Activated CD4-positive, alpha-beta memory T cell treated with anti-CD3 and anti-CD28 coated beads, Interleukin-2, amount 10 ng/mL, durations not matched to agents 7 days and 5 days (primary cell): Measurements from ENCODE around the gene GID4. TPM values are rescaled to one million over a fixed set of nuclear protein-coding genes. Genes with fewer than 3 reads are reported as not detected.

Experiments
- CTCF ChIA-PET: fragments of 350-600 bp; sonication (Branson Sonifier 250); formaldehyde crosslinking; loops from one replicate; lab custom pipeline; 2021; ENCODE audit warnings: antibody characterized with exemption, inconsistent platforms; lab: Charles Lee
- POLR2A ChIA-PET: fragments of 350-600 bp; sonication (Branson Sonifier 250); formaldehyde crosslinking; loops from one replicate; lab custom pipeline; 2021; ENCODE audit warnings: antibody characterized with exemption; lab: Charles Lee
- DNase-seq: peaks from one replicate; pipeline ENCODE4 v3.0.0-alpha.2; 2020
- H3K27ac Mint-ChIP-seq: one replicate; pipeline ENCODE4 v1.8.0; 2021; ENCODE audit warnings: mild to moderate bottlenecking, mixed read lengths
- H3K27me3 Mint-ChIP-seq: one replicate; pipeline ENCODE4 v1.8.0; 2021; ENCODE audit warnings: mixed read lengths
- H3K36me3 Mint-ChIP-seq: one replicate; pipeline ENCODE4 v1.8.0; 2021; ENCODE audit warnings: low read depth, mixed read lengths
- H3K4me1 Mint-ChIP-seq: one replicate; pipeline ENCODE4 v1.8.0; 2021; ENCODE audit warnings: mixed read lengths
- H3K4me3 Mint-ChIP-seq: one replicate; pipeline ENCODE4 v1.8.0; 2021; ENCODE audit warnings: mild to moderate bottlenecking, mixed read lengths
- H3K9me3 Mint-ChIP-seq: one replicate; pipeline ENCODE4 v1.8.0; 2021; ENCODE audit warnings: mixed read lengths
- total RNA-seq, 2 experiments: library from RNA; stranded (reverse); gene quantifications; one replicate each; pipeline ENCODE4 v1.2.3, GENCODE V29; 2021

The GID4 gene
- total RNA-seq, 2 experiments from 2014 or later = 9.3 to 10.2 TPM

DNA sequence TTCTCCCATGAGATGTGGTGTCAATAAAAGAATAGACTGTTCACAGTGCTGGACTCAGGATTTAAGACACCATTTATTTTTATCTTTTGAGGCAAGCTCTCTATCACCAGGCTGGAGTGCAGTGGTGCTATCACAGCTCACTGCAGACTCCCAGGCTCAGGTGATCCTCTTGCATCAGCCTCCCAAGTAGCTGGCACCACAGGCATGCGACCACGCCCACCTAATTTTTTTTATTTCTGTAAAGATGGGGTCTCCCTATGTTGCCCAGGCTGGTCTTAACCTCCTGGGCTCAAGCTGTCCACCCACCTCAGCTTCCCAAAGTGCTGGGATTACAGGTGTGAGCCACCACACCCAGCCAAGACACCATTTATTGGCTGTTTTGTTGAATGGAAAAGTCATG is 29.9 kb downstream of the GID4 start:
- H3K9me3 Mint-ChIP-seq = no peaks in the 10 kb centered on the region
- H3K27ac Mint-ChIP-seq = no peak overlapping the region
- no peak for DNase-seq
- POLR2A ChIA-PET = no interaction called here
- H3K4me3 Mint-ChIP-seq = no peak overlapping the region
- peaks cover 8% of the 10 kb centered on the region for H3K27me3 Mint-ChIP-seq
- peaks cover 8% of the 10 kb centered on the region for H3K4me1 Mint-ChIP-seq
- CTCF ChIA-PET = interaction anchor here (0.6 kb wide), 1 partner anchor 184 kb away, joined by 3 read pairs; no protein-coding TSS in a partner anchor
- H3K36me3 Mint-ChIP-seq = peaks cover 6% of the 10 kb centered on the region

GRCh38 chr17:18070861-18071340 is 31.7 kb downstream of the GID4 start:
- Mint-ChIP-seq H3K9me3 (no peaks in the 10 kb centered on the region), H3K27me3 (peaks cover 13% of the 10 kb centered on the region), H3K4me1 (peaks cover 8% of the 10 kb centered on the region), H3K27ac (no peak overlapping the region), H3K36me3 (no peaks in the 10 kb centered on the region), H3K4me3 (no peak overlapping the region)
- POLR2A ChIA-PET = interaction anchor here (0.7 kb wide), 1 partner anchor 21 kb away, joined by 3 read pairs; no protein-coding TSS in a partner anchor
- no peak for DNase-seq
- CTCF ChIA-PET = interaction anchor here (0.5 kb wide), 1 partner anchor 22 kb away, joined by 3 read pairs; no protein-coding TSS in a partner anchor

DNA sequence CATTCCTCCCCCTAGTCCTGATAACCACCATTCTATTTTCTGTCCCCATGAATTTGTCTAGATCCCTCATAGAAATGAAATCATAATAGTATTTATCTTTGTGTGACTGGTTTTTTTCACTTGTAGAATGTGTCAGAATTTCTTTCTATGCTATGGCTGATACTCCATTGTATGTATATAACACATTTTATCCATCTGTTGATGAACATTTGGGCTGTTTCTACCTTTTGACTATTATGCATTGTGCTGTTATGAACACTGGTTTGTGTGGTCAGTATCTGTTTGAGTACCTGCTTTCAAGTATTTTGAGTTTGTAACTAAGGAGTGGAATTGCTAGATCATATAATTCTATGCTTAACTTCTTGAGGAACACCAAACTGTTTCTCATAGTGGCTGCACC is 32.5 kb downstream of the GID4 start:
- Mint-ChIP-seq H3K36me3 (no peaks in the 10 kb centered on the region), H3K9me3 (no peaks in the 10 kb centered on the region), H3K4me1 (peaks cover 8% of the 10 kb centered on the region), H3K4me3 (no peak overlapping the region), H3K27ac (no peak overlapping the region), H3K27me3 (peaks cover 16% of the 10 kb centered on the region)
- ChIA-PET POLR2A (no interaction called here), CTCF (interaction anchor here (0.7 kb wide), 1 partner anchor 29 kb away, joined by 3 read pairs; no protein-coding TSS in a partner anchor)
- no peak for DNase-seq

DNA sequence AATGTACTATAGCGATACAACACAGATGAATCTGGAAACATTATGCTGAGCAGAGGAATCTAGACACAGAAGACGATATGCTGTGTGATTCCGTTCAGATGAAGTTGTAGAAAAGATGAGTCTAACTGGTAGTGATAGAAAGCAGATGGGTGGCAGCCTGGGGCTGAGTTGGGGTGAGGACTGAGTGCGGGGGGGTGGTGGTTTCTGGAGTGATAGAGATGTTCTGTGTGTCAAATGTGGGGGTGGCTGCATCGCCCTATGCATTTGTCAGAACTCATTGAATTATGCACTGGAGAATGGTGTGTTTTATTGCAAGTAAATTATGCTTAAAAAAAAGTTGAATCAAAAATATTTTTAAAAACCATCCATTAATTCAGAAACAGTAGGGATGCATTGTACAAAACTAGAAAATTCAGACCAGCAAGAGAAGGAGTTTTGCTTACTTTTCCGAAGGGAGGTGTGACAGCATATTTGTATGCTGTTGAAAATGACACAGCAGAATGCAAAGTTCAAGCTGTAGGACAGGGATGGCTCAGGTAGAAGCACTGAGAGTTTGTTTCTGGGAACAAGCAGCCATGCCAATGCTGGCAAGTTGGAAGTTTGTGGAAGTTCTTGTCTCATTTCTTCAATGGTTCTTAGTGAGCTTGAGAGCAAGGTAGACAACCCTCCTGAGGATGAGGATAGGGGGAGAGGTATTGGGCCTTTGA is 35.5 kb downstream of the GID4 start:
- POLR2A ChIA-PET = no interaction called here
- Mint-ChIP-seq H3K36me3 (no peaks in the 10 kb centered on the region), H3K27me3 (peaks cover 22% of the 10 kb centered on the region), H3K4me3 (no peak overlapping the region), H3K27ac (no peak overlapping the region), H3K4me1 (peaks cover 8% of the 10 kb centered on the region), H3K9me3 (no peaks in the 10 kb centered on the region)
- CTCF ChIA-PET = no interaction called here
- DNase-seq = no peak

DNA sequence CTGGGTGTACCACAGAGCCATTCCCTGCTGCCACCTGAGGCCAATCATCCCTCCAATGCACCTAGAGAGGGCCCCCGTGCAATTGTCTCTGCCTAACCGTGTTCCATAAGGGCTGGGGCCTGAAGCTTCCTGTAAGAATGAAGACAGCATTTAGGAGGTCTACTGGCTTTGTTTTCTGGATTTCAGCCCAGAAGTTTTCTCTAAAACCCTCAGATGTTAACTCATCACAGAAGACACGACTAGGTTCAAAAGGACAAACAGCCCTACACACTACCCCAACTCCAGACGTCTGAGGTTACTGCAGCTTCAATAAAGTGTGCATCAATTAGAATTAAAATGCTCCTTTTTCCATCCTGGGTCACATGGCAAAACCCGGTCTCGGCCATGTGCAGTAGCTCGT is 37.7 kb downstream of the GID4 start:
- CTCF ChIA-PET = no interaction called here
- Mint-ChIP-seq H3K36me3 (no peaks in the 10 kb centered on the region), H3K4me1 (peaks cover 1% of the 10 kb centered on the region), H3K4me3 (no peak overlapping the region), H3K9me3 (no peaks in the 10 kb centered on the region), H3K27me3 (peaks cover 16% of the 10 kb centered on the region), H3K27ac (no peak overlapping the region)
- DNase-seq = no peak
- POLR2A ChIA-PET = no interaction called here

DNA sequence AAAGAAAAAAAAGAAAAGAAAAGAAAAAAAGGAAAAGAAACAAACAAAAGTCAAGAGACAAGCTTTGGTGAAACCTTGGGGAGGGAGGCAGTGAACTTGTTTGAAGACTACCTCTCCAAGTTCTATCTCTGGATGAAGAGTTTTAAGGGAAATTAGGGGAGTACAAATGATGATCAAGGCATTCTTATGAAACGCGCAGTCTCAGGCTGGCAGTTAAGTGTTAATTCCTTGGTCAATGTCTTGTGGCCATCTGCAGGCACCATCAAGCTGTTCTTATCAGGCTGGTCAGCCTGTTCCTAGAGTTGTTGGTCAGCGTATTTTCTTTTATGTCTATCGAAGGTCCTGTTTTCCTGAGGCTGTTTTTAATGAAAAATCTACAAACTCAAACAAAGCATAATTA is 40.3 kb downstream of the GID4 start:
- DNase-seq = no peak
- H3K9me3 Mint-ChIP-seq = no peaks in the 10 kb centered on the region
- H3K4me3 Mint-ChIP-seq = no peak overlapping the region
- H3K27me3 Mint-ChIP-seq = peaks cover 15% of the 10 kb centered on the region
- H3K36me3 Mint-ChIP-seq = no peaks in the 10 kb centered on the region
- ChIA-PET POLR2A (no interaction called here), CTCF (no interaction called here)
- H3K27ac Mint-ChIP-seq = no peak overlapping the region
- peaks cover 1% of the 10 kb centered on the region for H3K4me1 Mint-ChIP-seq

GRCh38 chr17:18084256-18084655 is 45.0 kb downstream of the GID4 start:
- Mint-ChIP-seq H3K36me3 (peaks cover 7% of the 10 kb centered on the region), H3K4me3 (no peak overlapping the region), H3K4me1 (peaks cover 19% of the 10 kb centered on the region), H3K27ac (no peak overlapping the region), H3K9me3 (no peaks in the 10 kb centered on the region), H3K27me3 (peaks cover 4% of the 10 kb centered on the region)
- DNase-seq = no peak
- POLR2A ChIA-PET = interaction anchor here (0.7 kb wide), 1 partner anchor 291 kb away, joined by 5 read pairs; no protein-coding TSS in a partner anchor
- CTCF ChIA-PET = no interaction called here

DNA sequence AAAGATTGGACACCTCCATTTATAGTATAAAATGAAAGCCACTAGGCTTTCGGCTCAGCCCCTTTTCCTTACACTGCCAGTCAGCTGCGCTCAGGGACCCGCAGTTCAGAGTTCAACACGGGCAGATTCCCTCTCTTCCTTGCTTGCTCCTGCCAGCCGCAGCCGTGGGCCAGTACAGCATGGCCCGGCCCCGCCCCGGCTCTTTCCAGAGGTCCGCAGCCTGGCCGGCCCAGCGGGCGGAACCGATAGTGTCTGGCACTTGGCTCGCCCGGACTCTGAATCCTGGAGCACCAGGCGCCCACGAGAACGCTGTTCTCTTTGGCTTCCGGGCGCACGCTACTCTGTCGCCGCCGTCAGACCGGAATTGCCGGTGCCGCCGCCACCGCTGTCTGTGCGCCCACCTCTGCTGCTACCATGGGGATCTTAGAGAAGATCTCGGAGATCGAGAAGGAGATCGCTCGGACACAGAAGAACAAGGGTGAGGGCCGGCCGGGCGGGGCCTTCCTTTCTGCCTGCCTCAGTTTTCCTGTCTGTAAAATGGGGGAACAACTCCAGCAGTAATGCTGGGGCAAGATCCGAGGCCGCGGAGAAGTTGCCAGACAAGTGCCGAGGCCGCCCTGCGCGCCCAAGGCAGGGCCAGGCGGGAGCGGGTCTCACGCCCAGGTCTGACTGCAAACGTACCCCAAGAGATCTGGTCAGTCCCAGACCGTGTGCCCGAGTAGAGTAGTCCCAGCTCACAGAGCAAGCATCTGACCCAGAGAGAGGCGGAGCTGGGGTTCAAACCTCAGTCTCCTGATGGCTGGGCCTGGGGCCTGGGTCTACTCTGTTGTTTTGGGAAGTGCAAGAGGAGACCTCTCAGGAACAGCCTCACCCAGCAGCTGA is 48.6 kb downstream of the GID4 start, which contains the start of gene DRG2:
DRG2 (plus strand) TSS at position 339 of the 882 bp plus-strand sequence; CDS start at position 415, 76 bp downstream.
- ChIA-PET CTCF (interaction anchor here (1.1 to 1.2 kb wide), 2 partner anchors 197 to 591 kb away, joined by 3 read pairs; no protein-coding TSS in a partner anchor), POLR2A (interaction anchor here (0.7 to 1.7 kb wide), 8 partner anchors 9 to 227 kb away, joined by 3 to 8 read pairs (median 4); partner anchors contain the start of genes ALKBH5 and TOP3A)
- Mint-ChIP-seq H3K36me3 (peaks cover 20% of the 10 kb centered on the region), H3K27me3 (no peaks in the 10 kb centered on the region), H3K4me1 (peaks cover 28% of the 10 kb centered on the region), H3K4me3 (peak within 1 kb of the TSS; percentile 96), H3K9me3 (no peaks in the 10 kb centered on the region), H3K27ac (peak within 1 kb of the TSS; percentile 88)
- peak; percentile 89 for DNase-seq

GRCh38 chr17:18089613-18090012 is 50.4 kb downstream of the GID4 start:
- ChIA-PET CTCF (no interaction called here), POLR2A (no interaction called here)
- peaks cover 32% of the 10 kb centered on the region for H3K4me1 Mint-ChIP-seq
- H3K27me3 Mint-ChIP-seq = no peaks in the 10 kb centered on the region
- H3K27ac Mint-ChIP-seq = no peak overlapping the region
- H3K36me3 Mint-ChIP-seq = peaks cover 33% of the 10 kb centered on the region
- DNase-seq = no peak
- H3K4me3 Mint-ChIP-seq = peak overlapping the region; percentile 14
- no peaks in the 10 kb centered on the region for H3K9me3 Mint-ChIP-seq

- H3K36me3 Mint-ChIP-seq = peaks cover 39% of the 10 kb centered on the region
- CTCF ChIA-PET = interaction anchor here (0.9 kb wide), 1 partner anchor 44 kb away, joined by 3 read pairs; no protein-coding TSS in a partner anchor
- POLR2A ChIA-PET = no interaction called here
- no peaks in the 10 kb centered on the region for H3K27me3 Mint-ChIP-seq
- no peak for DNase-seq
- no peaks in the 10 kb centered on the region for H3K9me3 Mint-ChIP-seq
- H3K4me3 Mint-ChIP-seq = no peak overlapping the region
- peaks cover 21% of the 10 kb centered on the region for H3K4me1 Mint-ChIP-seq
- H3K27ac Mint-ChIP-seq = no peak overlapping the region
These were observed 54.6 kb downstream of the GID4 start for GRCh38 chr17:18093616-18094408.

- CTCF ChIA-PET = interaction anchor here (0.5 kb wide), 1 partner anchor 19 kb away, joined by 3 read pairs; no protein-coding TSS in a partner anchor
- POLR2A ChIA-PET = no interaction called here
- peaks cover 16% of the 10 kb centered on the region for H3K4me1 Mint-ChIP-seq
- no peaks in the 10 kb centered on the region for H3K9me3 Mint-ChIP-seq
- no peaks in the 10 kb centered on the region for H3K27me3 Mint-ChIP-seq
- no peak for DNase-seq
- no peak overlapping the region for H3K27ac Mint-ChIP-seq
- peaks cover 39% of the 10 kb centered on the region for H3K36me3 Mint-ChIP-seq
- H3K4me3 Mint-ChIP-seq = no peak overlapping the region
These were observed 55.2 kb downstream of the GID4 start for GRCh38 chr17:18094409-18094807.

- CTCF ChIA-PET = no interaction called here
- H3K36me3 Mint-ChIP-seq = peaks cover 20% of the 10 kb centered on the region
- no peak overlapping the region for H3K4me3 Mint-ChIP-seq
- POLR2A ChIA-PET = no interaction called here
- no peaks in the 10 kb centered on the region for H3K9me3 Mint-ChIP-seq
- H3K4me1 Mint-ChIP-seq = peaks cover 4% of the 10 kb centered on the region
- H3K27ac Mint-ChIP-seq = no peak overlapping the region
- no peaks in the 10 kb centered on the region for H3K27me3 Mint-ChIP-seq
- DNase-seq = no peak
These were observed 60.3 kb downstream of the GID4 start for GRCh38 chr17:18099516-18099915.
